HG02623 (cell line): ENCODE measurements around the gene MPPE1.
"Not testable (repeated sequence)": the region's sequence is repeated elsewhere in the genome, so short reads cannot be mapped to it uniquely, and the experiment has no call there.

ENCODE experiments used
- ATAC-seq: cut with Tn5 transposase; IDR thresholded peaks from one replicate; pipeline ENCODE4 v1.9.1; 2021; ENCODE audit warnings: moderate library complexity; ENCODE audit not compliant: unreplicated experiment

The MPPE1 gene

GRCh38 chr18:11859903-11860407 is 48.2 kb downstream of the MPPE1 start:
- ATAC-seq: no peak

GRCh38 chr18:11859282-11859830 is 48.8 kb downstream of the MPPE1 start:
- no peak for ATAC-seq

GRCh38 chr18:11857177-11857887 is 50.8 kb downstream of the MPPE1 start:
- no peak for ATAC-seq

- ATAC-seq: not testable (repeated sequence)
Measured at GRCh38 chr18:11854554-11854953, 53.6 kb downstream of the MPPE1 start.

GRCh38 chr18:11851806-11852337 is 56.2 kb downstream of the MPPE1 start:
- ATAC-seq: no peak

GRCh38 chr18:11851146-11851805 is 56.8 kb downstream of the MPPE1 start, which contains the start of gene CHMP1B:
CHMP1B (plus strand) TSS chr18:11851413; CDS start chr18:11851512, 99 bp downstream.
- ATAC-seq: peak; percentile 96

- ATAC-seq: peak; percentile 14
Measured at GRCh38 chr18:11850821-11851145, 57.3 kb downstream of the MPPE1 start.

GRCh38 chr18:11849841-11850634 is 58.1 kb downstream of the MPPE1 start:
- ATAC-seq: no peak

- no peak for ATAC-seq
Measured at GRCh38 chr18:11849279-11849678, 58.8 kb downstream of the MPPE1 start.

GRCh38 chr18:11847811-11848210 is 60.3 kb downstream of the MPPE1 start:
- ATAC-seq: no peak

GRCh38 chr18:11845654-11846053 is 62.5 kb downstream of the MPPE1 start:
- ATAC-seq: no peak

- no peak for ATAC-seq
Measured at GRCh38 chr18:11844436-11844835, 63.7 kb downstream of the MPPE1 start.

- ATAC-seq: no peak
Measured at GRCh38 chr18:11842562-11842961, 65.6 kb downstream of the MPPE1 start.

GRCh38 chr18:11840493-11840892 is 67.6 kb downstream of the MPPE1 start:
- ATAC-seq: no peak

- ATAC-seq: no peak
Measured at GRCh38 chr18:11839556-11839955, 68.6 kb downstream of the MPPE1 start.

- no peak for ATAC-seq
Measured at GRCh38 chr18:11834772-11835171, 73.3 kb downstream of the MPPE1 start.
